NCI-H2196 (cell line): ENCODE data around the gene BMERB1.
"Not testable (repeated sequence)": the region's sequence is repeated elsewhere in the genome, so short reads cannot be mapped to it uniquely, and the experiment has no call there.

Experiments used
- DNase-seq: peaks from one replicate; lab custom pipeline; 2025; ENCODE audit not compliant: unreplicated experiment; lab: John Stamatoyannopoulos, UW

BMERB1 gene

DNA sequence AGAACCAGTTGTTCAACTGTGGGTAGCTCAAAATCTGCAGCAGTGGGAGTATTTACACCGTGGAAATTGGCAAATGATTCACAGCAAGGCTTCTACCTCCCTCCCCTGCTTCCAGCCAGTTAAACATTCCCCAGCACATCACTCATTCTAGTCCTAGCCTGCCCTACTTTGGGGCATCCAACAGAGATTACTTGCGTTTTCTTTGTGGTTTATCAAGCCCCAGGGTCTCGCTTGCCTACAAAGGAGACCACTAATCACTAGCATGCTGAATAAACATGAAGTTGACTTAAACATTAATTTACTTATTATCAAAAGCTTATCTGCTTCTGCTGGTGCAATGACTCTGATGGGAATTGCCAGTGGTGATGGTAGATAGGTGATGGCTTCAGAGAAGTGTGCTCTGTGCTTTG lies 114.1 kb downstream of the BMERB1 start:
- no peak for DNase-seq

DNA sequence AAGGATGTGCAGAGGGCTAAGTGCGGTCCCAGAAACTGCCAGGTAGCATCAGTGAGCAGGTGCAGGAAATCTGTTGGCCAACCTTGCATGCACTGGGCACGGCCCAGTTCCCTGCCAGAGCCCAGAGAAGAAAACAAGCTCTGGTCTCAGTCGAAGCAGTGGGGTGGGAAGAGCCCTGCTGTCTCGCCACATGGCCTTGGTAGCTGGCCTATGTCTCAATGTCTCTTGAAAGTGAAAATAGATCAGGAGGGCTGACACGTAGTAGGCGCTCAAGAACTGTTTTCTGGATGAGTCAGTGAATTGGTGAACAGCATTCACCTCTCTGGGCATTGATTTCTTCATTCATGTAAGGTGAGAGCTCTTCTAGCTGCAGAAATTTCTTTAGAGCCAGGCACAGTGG lies 118.1 kb downstream of the BMERB1 start:
- no peak for DNase-seq

DNA sequence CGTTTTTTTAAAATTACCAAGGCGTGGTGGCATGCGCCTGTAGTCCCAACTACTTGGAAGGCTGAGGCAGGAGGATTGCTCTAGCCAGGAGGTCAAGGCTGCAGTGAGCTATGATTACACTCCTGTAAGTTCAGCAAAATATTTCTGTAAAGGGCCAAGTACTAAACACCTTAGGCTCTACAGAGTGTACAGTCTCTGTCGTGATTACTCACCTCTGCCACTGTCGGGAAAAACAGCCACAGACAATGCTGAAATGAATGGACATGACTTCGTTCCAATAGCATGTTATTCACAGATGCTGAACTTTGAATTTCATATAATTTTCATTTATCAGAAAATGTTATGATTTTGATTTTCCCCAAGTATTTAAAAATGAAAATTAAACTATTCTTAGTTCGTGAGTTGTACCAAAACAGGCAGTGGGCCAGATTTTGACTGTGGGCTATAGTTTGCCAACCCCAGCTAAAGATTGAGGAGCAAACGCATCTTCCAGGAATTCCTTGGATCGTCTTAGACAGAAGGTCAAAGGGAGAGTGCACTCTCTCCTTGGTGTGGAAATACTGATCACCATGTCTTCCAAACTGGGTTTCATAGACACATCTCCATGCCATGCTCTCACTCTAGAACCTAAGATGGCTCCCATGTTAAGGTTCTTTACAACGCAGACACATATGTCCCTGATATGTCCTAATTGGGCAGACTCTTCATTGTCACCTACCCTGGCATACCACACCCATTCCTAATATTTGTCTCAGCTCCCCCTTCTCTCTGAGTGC lies 119.1 kb downstream of the BMERB1 start:
- no peak for DNase-seq

DNA sequence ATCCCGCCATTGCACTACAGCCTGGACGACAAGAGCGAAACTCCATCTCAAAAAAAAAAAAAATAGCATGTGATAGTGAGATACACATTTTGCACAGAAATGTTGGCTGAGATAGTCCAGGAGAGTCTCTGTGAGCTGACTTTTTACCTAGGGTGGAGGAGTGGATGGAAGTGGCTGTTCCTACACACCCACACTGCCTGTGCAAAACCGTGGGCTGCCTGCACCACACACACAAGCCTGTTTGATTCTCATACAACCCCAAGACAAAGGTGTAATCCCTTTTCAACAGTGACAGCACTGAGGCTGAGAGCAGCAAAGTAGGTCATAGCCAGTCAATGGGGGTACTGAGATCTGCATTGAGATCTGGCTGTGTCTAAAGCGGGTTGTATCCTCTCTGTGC lies 121.7 kb downstream of the BMERB1 start:
- DNase-seq, result no peak

DNA sequence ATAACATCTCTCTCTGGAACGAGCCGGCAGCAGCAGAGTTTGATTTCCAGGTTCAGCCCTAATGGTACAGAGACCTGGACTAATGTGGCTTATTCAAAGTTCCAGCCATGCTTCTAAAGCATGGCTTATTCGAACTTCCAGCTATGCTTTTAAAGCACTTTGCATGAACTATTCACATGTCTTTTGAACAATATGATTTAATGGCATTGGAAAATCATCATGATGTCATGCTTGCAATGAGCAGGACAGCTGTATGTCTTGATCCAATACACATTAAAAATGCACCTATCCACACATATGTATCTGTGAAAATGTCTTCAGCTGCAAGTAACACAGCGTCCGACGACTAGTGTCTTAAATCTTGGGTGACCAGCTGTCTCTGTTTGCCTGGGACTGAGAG lies 122.9 kb downstream of the BMERB1 start:
- no peak for DNase-seq

DNA sequence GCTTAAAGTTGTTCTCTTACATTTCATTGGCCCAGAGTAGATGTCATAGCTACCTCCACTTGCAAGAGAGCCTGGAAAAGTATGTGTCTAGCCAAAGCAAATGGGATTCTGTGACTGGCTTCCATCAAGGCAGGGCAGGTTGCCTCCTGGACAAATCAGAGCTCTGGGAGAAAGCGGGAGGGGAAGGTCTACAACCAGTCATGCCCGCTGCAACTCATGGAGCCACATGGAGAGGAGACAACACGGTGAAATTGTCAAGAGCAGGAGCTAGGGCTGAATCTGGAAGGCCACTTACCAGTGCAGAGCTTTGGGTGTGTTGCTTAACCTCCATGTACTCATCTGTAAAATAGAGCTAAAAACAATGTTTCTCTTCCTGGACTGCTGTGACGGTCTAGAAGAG lies 124.8 kb downstream of the BMERB1 start:
- no peak for DNase-seq

DNA sequence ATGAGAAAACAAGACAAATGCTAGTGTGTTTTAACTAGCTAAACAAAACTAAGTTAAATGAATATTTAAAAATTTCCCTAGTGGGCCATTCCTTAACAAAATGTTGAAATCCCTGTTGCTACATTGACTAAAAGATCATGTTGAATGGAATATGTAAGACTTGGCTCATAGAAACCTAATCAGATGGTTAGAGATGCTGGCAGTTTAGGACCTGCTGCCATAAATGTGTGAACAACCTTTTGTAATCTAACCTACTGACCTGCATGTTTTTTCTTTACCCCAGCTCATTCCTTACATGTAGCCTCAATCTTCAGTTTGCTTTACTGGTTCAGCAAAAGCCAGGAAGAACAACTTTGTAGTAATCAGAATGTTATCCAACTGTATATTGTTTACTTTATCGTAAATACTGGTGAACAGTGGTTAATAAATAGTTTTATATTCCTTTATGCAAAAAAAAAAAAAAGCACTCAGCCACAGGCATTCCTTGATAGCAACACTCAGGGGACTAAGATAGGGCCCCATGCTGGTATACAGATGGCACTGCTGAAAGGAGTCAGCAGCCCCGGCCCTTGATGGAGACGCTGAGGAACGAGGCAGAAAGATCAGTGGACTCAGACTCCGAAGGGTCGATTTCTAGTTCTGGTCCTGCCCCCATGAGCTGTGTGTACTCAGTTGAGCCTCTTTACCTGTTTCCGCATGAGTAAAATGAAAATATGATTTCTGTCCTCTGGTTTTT lies 130.4 kb downstream of the BMERB1 start:
- no peak for DNase-seq

DNA sequence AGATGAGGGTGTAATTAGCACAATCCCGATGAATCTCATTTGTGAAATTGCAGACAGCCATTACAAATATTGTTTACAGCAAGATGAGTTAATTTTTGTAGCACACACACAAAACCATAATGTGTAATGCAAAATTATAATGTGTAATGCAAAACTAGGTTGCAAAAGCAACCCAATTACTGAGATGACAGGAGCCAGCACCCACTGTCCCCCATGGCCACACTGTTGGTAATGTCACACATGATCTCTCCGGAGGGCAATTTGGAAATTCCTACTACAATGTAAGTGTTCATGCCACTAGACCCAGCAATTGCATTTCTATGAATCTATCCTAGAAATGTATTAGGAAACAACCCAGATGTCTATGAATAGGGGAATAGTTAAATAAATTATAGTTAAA lies 131.7 kb downstream of the BMERB1 start:
- no peak for DNase-seq

DNA sequence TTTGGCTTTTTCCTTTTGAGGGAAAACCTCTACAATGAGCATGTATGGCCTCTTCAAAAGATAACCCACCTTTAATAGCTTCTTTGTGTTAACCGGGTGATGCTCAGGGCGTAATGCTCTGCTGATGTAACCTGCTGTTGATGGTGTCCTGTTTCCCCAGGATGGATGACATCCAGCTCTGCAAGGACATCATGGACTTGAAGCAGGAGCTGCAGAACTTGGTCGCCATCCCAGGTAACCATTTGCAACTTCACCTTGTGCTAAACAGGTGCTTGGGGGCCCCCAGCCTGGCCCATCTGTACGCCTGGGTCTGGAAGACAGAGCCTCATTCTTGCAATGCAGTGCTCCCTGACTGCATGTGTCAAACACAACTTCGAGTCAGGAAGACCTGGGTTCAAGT lies 133.4 kb downstream of the BMERB1 start:
- no peak for DNase-seq

DNA sequence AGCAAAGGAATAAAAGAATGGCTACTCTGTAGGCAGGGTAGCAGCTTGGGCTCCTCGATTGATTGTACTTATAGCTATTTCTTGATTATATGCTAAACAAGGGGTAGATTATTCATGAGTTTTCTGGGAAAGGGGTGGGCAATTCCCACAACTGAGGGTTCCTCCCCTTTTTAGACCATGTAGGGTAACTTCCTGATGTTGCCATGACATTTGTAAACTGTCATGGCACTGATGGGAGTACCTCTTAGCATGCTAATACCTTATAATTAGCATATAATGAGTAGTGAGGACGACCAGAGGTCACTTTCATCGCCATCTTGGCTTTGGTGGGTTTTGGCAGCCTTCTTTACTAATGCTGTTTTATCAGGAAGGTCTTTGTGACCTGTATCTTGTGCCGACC lies 136.3 kb downstream of the BMERB1 start:
- DNase-seq, result not testable (repeated sequence)

DNA sequence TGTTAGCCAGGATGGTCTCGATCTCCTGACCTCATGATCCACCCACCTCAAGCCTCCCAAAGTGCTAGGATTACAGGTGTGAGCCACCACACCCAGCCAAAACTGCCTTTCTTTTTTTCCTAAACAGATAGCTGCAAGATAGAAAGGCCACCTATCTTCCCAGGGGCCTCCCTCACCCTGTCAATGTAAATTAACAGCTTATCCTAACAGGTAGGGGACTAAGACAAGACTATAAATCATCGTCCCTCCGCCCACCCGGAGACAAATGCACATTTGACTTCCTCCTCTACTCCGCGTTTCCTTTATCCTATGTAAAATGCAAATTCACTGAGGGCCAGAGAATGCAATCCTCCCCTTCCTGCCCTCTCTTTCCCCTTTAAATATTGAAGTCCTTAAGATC lies 137.2 kb downstream of the BMERB1 start:
- no peak for DNase-seq

DNA sequence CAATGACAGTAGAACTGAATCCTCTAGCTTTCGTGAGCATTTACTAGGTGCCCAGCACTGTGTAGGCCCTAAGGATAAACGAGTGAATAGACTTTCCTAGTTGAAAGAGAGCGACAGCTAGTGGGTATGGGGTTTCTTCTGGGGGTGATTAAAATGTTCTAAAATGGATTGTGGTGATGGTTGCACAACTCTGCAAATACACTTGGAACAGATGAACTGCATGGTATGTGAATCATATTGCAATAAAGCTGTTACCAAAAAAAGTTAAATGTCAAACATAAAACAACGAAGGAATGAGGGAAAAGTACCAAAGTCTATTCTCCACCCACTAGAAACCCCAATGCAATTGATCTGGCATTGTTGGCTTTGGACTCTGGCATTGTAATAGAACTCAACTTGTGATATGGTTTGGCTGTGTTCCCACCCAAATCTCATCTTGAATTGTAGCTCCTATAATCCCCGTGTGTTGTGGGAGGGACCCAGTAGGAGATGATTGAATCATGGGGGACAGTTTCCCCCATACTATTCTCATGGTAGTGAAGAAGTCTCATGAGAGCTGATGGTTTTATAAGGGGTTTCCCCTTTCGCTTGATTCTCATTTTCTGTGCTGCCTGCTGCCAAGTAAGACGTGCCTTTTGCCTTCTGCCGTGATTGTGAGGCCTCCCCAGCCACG lies 138.1 kb downstream of the BMERB1 start:
- no peak for DNase-seq

DNA sequence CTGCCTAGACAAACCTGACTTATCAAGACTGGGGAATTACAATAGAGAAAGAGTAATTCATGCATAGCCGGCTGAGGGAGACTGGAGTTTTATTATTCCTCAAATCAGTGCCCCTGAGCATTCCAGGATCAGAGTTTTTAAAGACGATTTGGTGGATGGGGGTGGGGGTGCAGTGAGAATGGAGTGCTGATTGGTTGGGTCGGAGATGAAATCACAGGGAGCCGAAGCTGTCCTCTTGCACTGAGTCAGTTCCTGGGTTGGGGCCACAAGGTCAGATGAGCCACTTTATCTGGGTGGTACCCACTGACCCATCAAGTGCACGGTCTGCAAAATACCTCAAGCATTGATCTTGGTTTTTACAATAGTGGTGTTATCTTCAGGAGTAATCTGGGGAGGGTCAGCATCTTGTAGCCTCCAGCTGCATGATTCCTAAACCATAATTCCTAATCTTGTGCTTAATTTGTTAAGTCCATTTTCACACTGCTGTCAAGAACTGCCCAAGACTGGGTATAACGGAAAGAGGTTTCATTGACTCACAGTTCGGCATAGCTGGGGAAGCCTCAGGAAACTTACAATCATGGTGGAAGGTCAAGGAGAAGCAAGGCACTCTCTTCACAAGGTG lies 139.0 kb downstream of the BMERB1 start:
- DNase-seq, result no peak

DNA sequence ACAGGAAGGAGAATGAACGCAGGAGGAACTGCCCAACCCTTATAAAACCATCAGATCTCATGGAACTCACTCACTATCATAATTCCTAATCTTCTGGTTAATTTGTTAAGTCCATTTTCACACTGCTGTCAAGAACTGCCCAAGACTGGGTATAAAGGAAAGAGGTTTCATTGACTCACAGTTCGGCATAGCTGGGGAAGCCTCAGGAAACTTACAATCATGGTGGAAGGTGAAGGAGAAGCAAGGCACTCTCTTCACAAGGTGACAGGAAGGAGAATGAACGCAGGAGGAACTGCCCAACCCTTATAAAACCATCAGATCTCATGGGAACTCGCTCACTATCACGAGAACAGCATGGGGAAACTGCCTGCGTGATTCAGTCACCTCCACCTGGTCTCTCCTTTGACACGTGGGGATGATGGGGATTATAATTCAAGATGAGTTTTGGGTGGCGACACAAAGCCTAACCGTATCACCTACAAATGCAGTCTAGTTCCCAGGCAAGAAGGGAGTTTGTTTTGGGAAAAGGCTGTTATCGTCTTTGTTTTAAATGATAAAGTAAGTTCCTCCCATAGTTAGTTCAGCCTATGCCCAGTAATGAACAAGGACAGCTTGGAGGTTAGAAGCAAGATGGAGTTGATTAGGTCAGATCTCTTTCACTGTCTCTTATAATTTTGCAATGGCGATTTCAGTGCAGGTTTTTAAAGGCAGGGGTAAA lies 139.7 kb downstream of the BMERB1 start:
- DNase-seq, result not testable (repeated sequence)

DNA sequence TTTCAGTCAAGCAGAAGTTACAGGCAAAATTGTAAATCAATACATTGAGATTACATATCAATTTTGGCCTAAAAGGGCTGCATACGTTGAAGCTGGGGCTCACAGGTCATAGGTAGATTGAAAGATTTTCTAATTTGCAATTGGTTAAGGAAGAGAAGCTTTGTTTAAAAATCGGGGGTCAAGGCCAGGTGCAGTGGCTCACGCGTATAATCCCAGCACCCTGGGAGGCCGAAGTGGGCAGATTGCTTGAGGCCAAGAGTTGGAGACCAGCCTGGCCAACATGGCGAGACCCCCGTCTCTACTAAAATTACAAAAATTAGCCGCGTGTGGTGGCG lies 140.2 kb downstream of the BMERB1 start:
- DNase-seq, result no peak

DNA sequence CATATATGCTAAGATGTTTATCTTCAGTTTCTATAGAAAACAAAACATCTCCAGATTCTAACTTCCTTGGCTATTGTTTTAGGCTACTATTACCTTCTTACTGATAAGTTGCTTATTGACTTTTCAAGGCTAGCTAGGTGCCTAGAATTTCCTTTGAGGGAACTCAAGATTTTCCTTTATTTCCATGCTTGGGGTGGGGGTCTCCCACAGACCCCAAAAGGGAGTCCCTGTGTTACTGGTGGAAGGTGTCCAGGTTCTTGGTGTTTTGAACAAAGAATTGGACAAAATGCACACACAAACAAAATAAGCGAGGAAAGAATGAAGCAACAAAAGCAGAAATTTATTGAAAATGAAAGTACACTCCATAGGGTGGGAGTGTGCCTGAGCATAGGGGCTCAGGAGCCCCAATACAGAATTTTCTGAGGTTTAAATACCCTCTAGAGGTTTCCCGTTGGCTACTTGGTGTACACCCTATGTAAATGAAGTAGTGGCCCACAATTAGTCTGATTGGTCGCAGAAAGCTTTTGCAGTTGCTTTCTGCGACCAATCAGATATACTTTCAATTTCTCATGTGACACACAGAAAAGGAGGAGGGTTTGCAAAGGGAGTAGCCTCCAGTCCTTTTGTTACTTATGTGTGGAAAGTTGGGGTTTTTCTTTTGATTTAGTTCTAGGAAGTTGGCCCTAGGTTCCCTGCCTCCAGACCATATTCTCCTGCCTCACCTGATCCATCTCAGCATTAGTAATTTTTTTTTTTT lies 141.1 kb downstream of the BMERB1 start:
- no peak for DNase-seq

DNA sequence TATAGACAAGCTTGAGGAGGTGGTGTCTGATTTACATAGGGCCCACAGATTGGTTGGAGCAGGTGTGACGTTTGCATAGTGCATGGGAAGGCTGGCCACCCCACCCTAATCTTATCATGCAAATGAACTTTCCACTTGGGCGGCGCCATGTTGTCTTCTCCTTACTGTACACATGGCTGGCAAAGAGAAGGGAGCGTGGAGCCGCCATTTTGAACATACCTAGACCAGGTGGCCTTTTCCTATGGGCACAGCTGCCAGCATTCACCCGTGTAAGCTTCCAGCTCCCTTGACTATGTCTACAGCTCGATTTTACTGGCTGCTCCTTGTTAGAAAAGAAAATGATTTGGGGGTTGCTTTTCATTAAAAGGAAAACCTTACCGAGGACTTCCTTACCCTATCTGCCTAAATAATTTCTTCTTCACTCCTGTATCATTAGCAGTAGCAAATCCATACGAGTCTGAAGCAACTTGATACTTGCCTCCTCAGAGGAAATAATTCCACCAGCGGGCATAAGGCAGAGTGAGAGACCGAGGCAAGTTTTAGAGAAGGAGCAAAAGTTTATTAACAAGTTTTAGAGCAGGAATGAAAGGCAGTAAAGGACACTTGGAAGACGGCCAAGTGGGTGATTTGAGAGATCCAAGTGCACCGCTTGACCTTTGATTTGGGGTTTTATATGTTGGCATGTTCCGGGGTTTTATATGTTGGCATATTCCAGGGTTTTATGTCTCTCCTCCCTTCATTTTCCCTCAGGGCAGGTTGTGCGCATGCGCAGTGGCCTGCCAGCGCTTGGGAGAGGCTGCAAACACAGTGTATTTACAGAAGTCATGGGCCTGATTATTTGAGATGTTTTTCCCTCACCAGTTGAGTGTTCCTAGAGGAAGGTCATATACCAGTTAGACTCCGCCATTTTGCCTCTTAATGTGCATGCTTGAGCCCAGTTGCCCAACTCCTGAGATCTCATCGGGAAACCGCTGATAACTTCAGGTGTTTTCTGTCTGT lies 142.9 kb downstream of the BMERB1 start:
- DNase-seq, result peak; percentile 91

DNA sequence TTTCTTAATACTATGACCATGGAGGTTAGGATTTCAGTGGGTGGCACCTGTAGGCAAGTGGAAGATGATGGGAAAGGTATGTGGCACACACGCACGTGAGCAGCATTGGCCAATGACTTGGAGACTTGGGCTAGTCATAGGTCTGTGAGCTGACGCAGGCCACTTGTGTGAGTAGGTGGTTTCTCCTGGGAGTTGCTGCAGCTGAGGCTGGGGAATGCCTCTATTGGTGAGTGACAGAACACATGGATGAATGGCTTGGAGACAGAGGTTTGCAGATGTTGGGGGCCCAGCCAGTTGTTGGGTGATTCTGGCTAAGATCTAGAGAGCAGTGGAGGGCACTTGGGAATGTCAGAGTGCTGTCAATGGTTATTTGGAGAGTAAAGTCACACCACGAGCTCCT lies 144.4 kb downstream of the BMERB1 start:
- no peak for DNase-seq

DNA sequence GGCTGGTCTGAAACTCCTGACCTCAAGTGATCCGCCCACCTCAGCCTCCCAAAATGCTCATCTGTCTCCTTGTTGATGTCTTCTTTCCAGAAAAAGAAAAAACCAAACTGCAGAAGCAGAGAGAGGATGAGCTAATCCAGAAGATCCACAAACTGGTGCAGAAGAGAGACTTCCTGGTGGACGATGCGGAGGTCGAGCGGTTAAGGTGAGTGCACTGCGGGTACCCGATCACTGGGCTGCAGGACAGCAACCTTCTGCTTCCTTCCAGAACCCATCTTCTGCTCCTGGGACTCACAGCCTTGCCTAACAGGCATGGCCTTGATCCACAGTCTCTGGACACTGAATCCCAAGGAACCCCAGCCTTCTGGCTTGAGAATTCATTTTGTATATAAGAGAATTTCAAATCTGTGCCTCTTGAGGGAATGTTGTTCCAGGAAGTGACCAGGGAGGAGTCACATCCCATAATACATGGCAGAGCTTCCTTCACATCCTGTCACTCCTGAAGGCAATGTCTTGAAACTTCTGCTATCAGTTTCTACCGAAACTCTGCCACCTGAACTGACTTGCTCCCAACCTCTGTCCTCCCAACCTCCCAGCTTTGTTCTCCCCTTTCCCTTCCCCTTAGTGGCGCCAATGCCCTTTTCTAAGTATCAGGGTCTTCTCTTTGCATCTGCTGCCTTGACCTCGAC lies 146.9 kb downstream of the BMERB1 start:
- DNase-seq, result no peak
